Measurements from ENCODE around the gene PDE3B. TPM values are rescaled to one million over a fixed set of nuclear protein-coding genes. Genes with fewer than 3 reads are reported as not detected.

The PDE3B gene
- total RNA-seq, 4 donors from 2014 or later = 13.3 to 23.3 (median 21.5) TPM

DNA sequence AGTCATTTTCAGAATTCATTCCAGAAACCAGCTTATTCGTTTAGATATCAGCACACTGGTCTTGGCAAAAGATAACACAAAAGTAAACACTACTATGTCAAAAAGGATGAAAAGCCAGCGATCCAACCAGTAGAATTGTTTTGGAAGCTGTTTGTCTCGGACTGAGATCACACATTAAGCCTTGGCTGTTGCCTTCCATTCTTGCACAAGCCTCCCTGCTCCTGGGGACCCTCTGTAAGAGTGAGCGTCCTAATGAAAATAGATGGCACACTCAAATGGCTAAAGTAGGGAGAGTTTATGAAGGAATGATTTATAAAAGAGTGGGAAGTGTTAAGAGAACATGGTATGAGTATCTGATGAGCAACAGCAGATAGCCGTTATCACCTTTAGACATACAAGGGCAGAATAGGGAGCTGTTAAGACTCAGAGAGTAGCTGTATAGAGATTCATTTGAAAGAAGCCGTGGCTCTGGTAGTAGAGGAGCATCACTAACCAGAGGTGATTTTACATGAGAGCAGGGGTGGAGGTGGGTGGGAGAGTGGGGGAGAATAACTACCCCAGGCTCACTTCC is 25.2 kb downstream of the PDE3B start:
- H3K36me3 ChIP-seq = no peaks in the 10 kb centered on the region
- H3K27me3 ChIP-seq = no peaks in the 10 kb centered on the region
- TF ChIP-seq EP300 (IDR thresholded peaks at IDR 0.05) (no peak), POLR2AphosphoS5 (IDR thresholded peaks at IDR 0.05) (no peak), POLR2A (IDR thresholded peaks at IDR 0.05; ENCODE audit: low read depth) (no peak)
- TF ChIP-seq, protein P1, sequence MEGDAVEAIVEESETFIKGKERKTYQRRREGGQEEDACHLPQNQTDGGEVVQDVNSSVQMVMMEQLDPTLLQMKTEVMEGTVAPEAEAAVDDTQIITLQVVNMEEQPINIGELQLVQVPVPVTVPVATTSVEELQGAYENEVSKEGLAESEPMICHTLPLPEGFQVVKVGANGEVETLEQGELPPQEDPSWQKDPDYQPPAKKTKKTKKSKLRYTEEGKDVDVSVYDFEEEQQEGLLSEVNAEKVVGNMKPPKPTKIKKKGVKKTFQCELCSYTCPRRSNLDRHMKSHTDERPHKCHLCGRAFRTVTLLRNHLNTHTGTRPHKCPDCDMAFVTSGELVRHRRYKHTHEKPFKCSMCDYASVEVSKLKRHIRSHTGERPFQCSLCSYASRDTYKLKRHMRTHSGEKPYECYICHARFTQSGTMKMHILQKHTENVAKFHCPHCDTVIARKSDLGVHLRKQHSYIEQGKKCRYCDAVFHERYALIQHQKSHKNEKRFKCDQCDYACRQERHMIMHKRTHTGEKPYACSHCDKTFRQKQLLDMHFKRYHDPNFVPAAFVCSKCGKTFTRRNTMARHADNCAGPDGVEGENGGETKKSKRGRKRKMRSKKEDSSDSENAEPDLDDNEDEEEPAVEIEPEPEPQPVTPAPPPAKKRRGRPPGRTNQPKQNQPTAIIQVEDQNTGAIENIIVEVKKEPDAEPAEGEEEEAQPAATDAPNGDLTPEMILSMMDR (IDR thresholded peaks at IDR 0.05) = no peak
- DNase-seq (ENCODE audit: extremely low spot score) = no peak
- H3K9me3 ChIP-seq = no peaks in the 10 kb centered on the region
- intact Hi-C loops (cut with DNase I) = no loop called here
- no peak overlapping the region for H3K27ac ChIP-seq (replicated peaks in 1 of 4)
- 72% methylated on average over 6 of the region's 6 CpGs for WGBS
- H3K4me1 ChIP-seq = no peaks in the 10 kb centered on the region
- no peak overlapping the region for H3K4me3 ChIP-seq

- intact Hi-C loops (cut with DNase I) = no loop called here
- WGBS = 86% methylated on average over 7 of the region's 7 CpGs
- TF ChIP-seq EP300 (IDR thresholded peaks at IDR 0.05) = no peak
- TF ChIP-seq, protein P1 (IDR thresholded peaks at IDR 0.05) = no peak
- no peak overlapping the region for H3K27ac ChIP-seq (replicated peaks in 1 of 4)
- no peaks in the 10 kb centered on the region for H3K9me3 ChIP-seq
- H3K4me3 ChIP-seq = no peak overlapping the region
- H3K36me3 ChIP-seq = no peaks in the 10 kb centered on the region
- H3K27me3 ChIP-seq = no peaks in the 10 kb centered on the region
- no peak for DNase-seq (ENCODE audit: extremely low spot score)
- no peaks in the 10 kb centered on the region for H3K4me1 ChIP-seq
Measured at GRCh38 chr11:14669499-14669898, 25.9 kb downstream of the PDE3B start.

DNA sequence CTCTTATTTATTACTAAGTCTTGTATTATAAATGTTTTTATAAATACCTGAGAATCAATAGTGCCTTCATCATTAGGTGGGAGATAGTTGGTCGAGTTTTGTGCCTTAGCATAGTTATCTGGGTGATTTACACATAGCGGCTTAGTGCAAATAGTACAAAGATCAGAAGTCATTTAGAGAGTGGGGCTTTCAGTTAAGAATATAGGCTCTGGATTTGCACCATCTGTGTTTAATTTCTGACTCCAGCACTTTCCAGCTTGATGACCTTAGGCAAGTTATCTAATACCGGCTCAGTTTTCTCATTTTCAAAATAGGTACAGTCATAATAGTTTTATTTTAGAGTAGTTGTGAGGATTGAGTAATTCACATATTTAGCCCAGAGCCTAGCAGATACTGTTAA is 26.4 kb downstream of the PDE3B start:
- intact Hi-C loops (cut with DNase I) = no loop called here
- Histone ChIP-seq H3K36me3 (no peaks in the 10 kb centered on the region), H3K27me3 (no peaks in the 10 kb centered on the region), H3K27ac (replicated peaks in 1 of 4) (no peak overlapping the region), H3K4me1 (no peaks in the 10 kb centered on the region), H3K4me3 (no peak overlapping the region), H3K9me3 (no peaks in the 10 kb centered on the region)
- DNase-seq (ENCODE audit: extremely low spot score) = no peak
- no peak for TF ChIP-seq POLR2A (IDR thresholded peaks at IDR 0.05; ENCODE audit: low read depth)
- 90% methylated on average over 3 of the region's 3 CpGs for WGBS

DNA sequence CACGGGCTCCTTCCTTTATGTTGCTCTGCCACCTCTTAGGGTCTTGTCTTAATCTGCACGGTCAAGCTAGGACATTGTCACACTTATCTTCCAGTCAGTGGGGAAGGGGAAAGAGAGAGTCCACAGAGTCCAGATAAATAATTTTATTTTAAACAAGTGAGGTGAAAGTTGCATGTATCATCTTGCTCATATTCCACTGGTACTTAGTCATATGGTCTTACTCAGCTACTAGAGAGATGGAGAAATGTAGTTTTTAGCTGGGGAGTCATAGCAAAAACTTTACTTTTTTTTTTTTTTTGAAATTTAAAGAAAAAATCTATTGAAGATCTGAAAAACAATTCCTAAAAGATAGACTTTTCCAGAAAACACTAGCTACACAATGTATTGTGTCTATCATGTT is 29.0 kb downstream of the PDE3B start:
- Histone ChIP-seq H3K4me3 (no peak overlapping the region), H3K27ac (replicated peaks in 1 of 4) (no peak overlapping the region), H3K9me3 (no peaks in the 10 kb centered on the region), H3K36me3 (no peaks in the 10 kb centered on the region), H3K27me3 (no peaks in the 10 kb centered on the region), H3K4me1 (no peaks in the 10 kb centered on the region)
- TF ChIP-seq EP300 (IDR thresholded peaks at IDR 0.05) (no peak), POLR2A (IDR thresholded peaks at IDR 0.05; ENCODE audit: low read depth) (no peak), POLR2AphosphoS5 (IDR thresholded peaks at IDR 0.05) (no peak)
- TF ChIP-seq, protein P1 (IDR thresholded peaks at IDR 0.05) = no peak
- DNase-seq (ENCODE audit: extremely low spot score) = no peak
- intact Hi-C loops (cut with DNase I) = no loop called here
- 68% methylated on average over 2 of the region's 2 CpGs for WGBS

DNA sequence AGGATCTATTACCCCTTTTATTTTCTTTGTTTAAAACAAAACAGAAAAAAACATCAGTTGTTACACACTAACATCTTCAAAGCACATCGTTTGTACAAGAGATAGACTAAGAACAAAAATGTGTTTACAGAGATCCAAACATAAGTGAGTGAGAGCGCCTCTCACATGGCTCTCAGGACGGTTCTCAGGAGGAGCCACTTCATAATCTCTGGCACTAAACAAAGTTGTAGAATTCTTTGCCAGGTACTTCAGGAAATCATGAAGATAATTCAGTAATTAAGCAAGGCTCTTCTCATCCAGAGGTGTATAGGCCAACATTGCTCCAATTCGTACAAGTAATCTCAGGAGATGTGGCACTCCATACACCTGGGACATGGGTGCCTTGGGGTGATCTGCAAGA is 29.8 kb downstream of the PDE3B start:
- no peak for TF ChIP-seq POLR2A (IDR thresholded peaks at IDR 0.05; ENCODE audit: low read depth)
- TF ChIP-seq, protein P1 (IDR thresholded peaks at IDR 0.05) = no peak
- no peak for TF ChIP-seq POLR2AphosphoS5 (IDR thresholded peaks at IDR 0.05)
- TF ChIP-seq EP300 (IDR thresholded peaks at IDR 0.05) = no peak
- Histone ChIP-seq H3K4me1 (no peaks in the 10 kb centered on the region), H3K27me3 (no peaks in the 10 kb centered on the region), H3K4me3 (no peak overlapping the region), H3K36me3 (no peaks in the 10 kb centered on the region), H3K27ac (replicated peaks in 1 of 4) (no peak overlapping the region), H3K9me3 (no peaks in the 10 kb centered on the region)
- DNase-seq (ENCODE audit: extremely low spot score) = no peak
- intact Hi-C loops (cut with DNase I) = no loop called here
- WGBS = 70% methylated on average over 3 of the region's 4 CpGs
